ENCODE measurements around the gene TMEM138. TPM values are rescaled to one million over a fixed set of nuclear protein-coding genes. Genes with fewer than 3 reads are reported as not detected.

Gene TMEM138
- 52.3 and 54.5 TPM in 2 replicates for total RNA-seq

- Mint-ChIP-seq H3K36me3 (ENCODE audit: low read depth) (peaks cover 36% of the 10 kb centered on the region), H3K9me3 (no peaks in the 10 kb centered on the region), H3K4me1 (ENCODE audit: low read depth) (peaks cover 22% of the 10 kb centered on the region), H3K4me3 (ENCODE audit: low read depth) (peak within 1 kb of the TSS; percentile 100), H3K27me3 (ENCODE audit: low read depth) (no peaks in the 10 kb centered on the region), H3K27ac (peak within 1 kb of the TSS; percentile 99)
- intact Hi-C loops (cut with micrococcal nuclease): loop anchor here (1.0 to 2.0 kb wide), 3 partner anchors 29 to 68 kb away; partner anchors contain the start of genes DDB1, SDHAF2, TKFC and TMEM216
- peak; percentile 91 for DNase-seq (ENCODE audit: low spot score)
These were observed at the start of gene TMEM138, which contains the start of gene CYB561A3 for GRCh38 chr11:61361741-61362541. TSS of gene TMEM138 (plus strand) at chr11:61362374. CDS start at chr11:61364391, 2,017 bp downstream. TSS of gene CYB561A3 (minus strand) at chr11:61361882. CDS start at chr11:61356713, 5,169 bp downstream.

GRCh38 chr11:61315260-61315659, 46.9 kb upstream of the TMEM138 start:
- DNase-seq (ENCODE audit: low spot score): no peak
- no peaks in the 10 kb centered on the region for H3K27me3 Mint-ChIP-seq (ENCODE audit: low read depth)

GRCh38 chr11:61325649-61326414, 36.3 kb upstream of the TMEM138 start:
- Mint-ChIP-seq H3K27me3 (ENCODE audit: low read depth) (no peaks in the 10 kb centered on the region), H3K9me3 (no peaks in the 10 kb centered on the region), H3K4me1 (ENCODE audit: low read depth) (peaks cover 25% of the 10 kb centered on the region), H3K36me3 (ENCODE audit: low read depth) (peaks cover 82% of the 10 kb centered on the region), H3K4me3 (ENCODE audit: low read depth) (no peak overlapping the region), H3K27ac (no peak overlapping the region)
- intact Hi-C loops (cut with micrococcal nuclease): no loop called here
- DNase-seq (ENCODE audit: low spot score): no peak

More at GRCh38 chr11:61315260-61315659, 46.9 kb upstream of the TMEM138 start:
- Mint-ChIP-seq H3K4me3 (ENCODE audit: low read depth) (no peak overlapping the region), H3K4me1 (ENCODE audit: low read depth) (no peaks in the 10 kb centered on the region), H3K27ac (no peak overlapping the region), H3K9me3 (no peaks in the 10 kb centered on the region), H3K36me3 (ENCODE audit: low read depth) (peaks cover 69% of the 10 kb centered on the region)
- intact Hi-C loops (cut with micrococcal nuclease): no loop called here

- Mint-ChIP-seq H3K27ac (no peak overlapping the region), H3K36me3 (ENCODE audit: low read depth) (peaks cover 83% of the 10 kb centered on the region), H3K9me3 (no peaks in the 10 kb centered on the region), H3K27me3 (ENCODE audit: low read depth) (no peaks in the 10 kb centered on the region), H3K4me1 (ENCODE audit: low read depth) (peaks cover 39% of the 10 kb centered on the region), H3K4me3 (ENCODE audit: low read depth) (no peak overlapping the region)
- DNase-seq (ENCODE audit: low spot score): no peak
- intact Hi-C loops (cut with micrococcal nuclease): no loop called here
These were observed 34.5 kb upstream of the TMEM138 start for GRCh38 chr11:61327669-61328071.

GRCh38 chr11:61328351-61328750, 33.8 kb upstream of the TMEM138 start:
- intact Hi-C loops (cut with micrococcal nuclease): no loop called here
- H3K4me1 Mint-ChIP-seq (ENCODE audit: low read depth): peaks cover 39% of the 10 kb centered on the region
- DNase-seq (ENCODE audit: low spot score): no peak
- no peaks in the 10 kb centered on the region for H3K9me3 Mint-ChIP-seq
- peaks cover 76% of the 10 kb centered on the region for H3K36me3 Mint-ChIP-seq (ENCODE audit: low read depth)
- H3K27ac Mint-ChIP-seq: no peak overlapping the region
- H3K27me3 Mint-ChIP-seq (ENCODE audit: low read depth): no peaks in the 10 kb centered on the region
- H3K4me3 Mint-ChIP-seq (ENCODE audit: low read depth): no peak overlapping the region

GRCh38 chr11:61329871-61330270, 32.3 kb upstream of the TMEM138 start:
- no peak overlapping the region for H3K4me3 Mint-ChIP-seq (ENCODE audit: low read depth)
- H3K27me3 Mint-ChIP-seq (ENCODE audit: low read depth): no peaks in the 10 kb centered on the region
- H3K4me1 Mint-ChIP-seq (ENCODE audit: low read depth): peaks cover 52% of the 10 kb centered on the region
- no peak for DNase-seq (ENCODE audit: low spot score)
- intact Hi-C loops (cut with micrococcal nuclease): loop anchor here (5.0 to 10.0 kb wide), 2 partner anchors 38 to 185 kb away; no protein-coding TSS in a partner anchor
- H3K36me3 Mint-ChIP-seq (ENCODE audit: low read depth): peaks cover 64% of the 10 kb centered on the region
- H3K9me3 Mint-ChIP-seq: no peaks in the 10 kb centered on the region
- H3K27ac Mint-ChIP-seq: no peak overlapping the region

- H3K36me3 Mint-ChIP-seq (ENCODE audit: low read depth): peaks cover 48% of the 10 kb centered on the region
- H3K4me1 Mint-ChIP-seq (ENCODE audit: low read depth): peaks cover 59% of the 10 kb centered on the region
- H3K4me3 Mint-ChIP-seq (ENCODE audit: low read depth): peak overlapping the region; percentile 94
- peak overlapping the region; percentile 94 for H3K27ac Mint-ChIP-seq
- intact Hi-C loops (cut with micrococcal nuclease): loop anchor here (2.0 to 10.0 kb wide), 3 partner anchors 39 to 183 kb away; partner anchors contain the start of gene SDHAF2
- no peaks in the 10 kb centered on the region for H3K27me3 Mint-ChIP-seq (ENCODE audit: low read depth)
- no peak for DNase-seq (ENCODE audit: low spot score)
- H3K9me3 Mint-ChIP-seq: no peaks in the 10 kb centered on the region
These were observed 30.5 kb upstream of the TMEM138 start for GRCh38 chr11:61331651-61332050.

GRCh38 chr11:61332281-61332796, 29.8 kb upstream of the TMEM138 start:
- peaks cover 48% of the 10 kb centered on the region for H3K36me3 Mint-ChIP-seq (ENCODE audit: low read depth)
- DNase-seq (ENCODE audit: low spot score): no peak

GRCh38 chr11:61332797-61333549, 29.2 kb upstream of the TMEM138 start, which contains the start of the genes DDB1 and TKFC:
TSS of gene DDB1 (minus strand) at chr11:61333105. CDS start at chr11:61332968, 137 bp downstream.
TSS of gene TKFC (plus strand) at chr11:61333228. CDS start at chr11:61334729, 1,501 bp downstream.
- intact Hi-C loops (cut with micrococcal nuclease): loop anchor here (1.0 to 10.0 kb wide), 4 partner anchors 29 to 182 kb away; partner anchors contain the start of genes SDHAF2 and TMEM138
- peak within 1 kb of the TSS; percentile 94 for H3K27ac Mint-ChIP-seq
- peaks cover 58% of the 10 kb centered on the region for H3K4me1 Mint-ChIP-seq (ENCODE audit: low read depth)
- H3K4me3 Mint-ChIP-seq (ENCODE audit: low read depth): peak within 1 kb of the TSS; percentile 94
- H3K36me3 Mint-ChIP-seq (ENCODE audit: low read depth): peaks cover 42% of the 10 kb centered on the region
- no peaks in the 10 kb centered on the region for H3K9me3 Mint-ChIP-seq
- peak; percentile 98 for DNase-seq (ENCODE audit: low spot score)
- no peaks in the 10 kb centered on the region for H3K27me3 Mint-ChIP-seq (ENCODE audit: low read depth)

More at GRCh38 chr11:61332281-61332796, 29.8 kb upstream of the TMEM138 start:
- intact Hi-C loops (cut with micrococcal nuclease): loop anchor here (2.0 to 10.0 kb wide), 3 partner anchors 40 to 182 kb away; partner anchors contain the start of gene SDHAF2
- Mint-ChIP-seq H3K4me1 (ENCODE audit: low read depth) (peaks cover 63% of the 10 kb centered on the region), H3K9me3 (no peaks in the 10 kb centered on the region), H3K4me3 (ENCODE audit: low read depth) (peak overlapping the region; percentile 94), H3K27me3 (ENCODE audit: low read depth) (no peaks in the 10 kb centered on the region), H3K27ac (peak overlapping the region; percentile 94)

- H3K4me1 Mint-ChIP-seq (ENCODE audit: low read depth): peaks cover 53% of the 10 kb centered on the region
- no peak for DNase-seq (ENCODE audit: low spot score)
- H3K4me3 Mint-ChIP-seq (ENCODE audit: low read depth): peak overlapping the region; percentile 94
These were observed 28.4 kb upstream of the TMEM138 start for GRCh38 chr11:61333550-61334433.

More at GRCh38 chr11:61333550-61334433, 28.4 kb upstream of the TMEM138 start:
- no peaks in the 10 kb centered on the region for H3K27me3 Mint-ChIP-seq (ENCODE audit: low read depth)
- H3K36me3 Mint-ChIP-seq (ENCODE audit: low read depth): peaks cover 35% of the 10 kb centered on the region
- H3K27ac Mint-ChIP-seq: peak overlapping the region; percentile 94
- intact Hi-C loops (cut with micrococcal nuclease): loop anchor here (1.0 to 10.0 kb wide), 4 partner anchors 29 to 181 kb away; partner anchors contain the start of genes SDHAF2 and TMEM138
- no peaks in the 10 kb centered on the region for H3K9me3 Mint-ChIP-seq
